GM13976 (cell line): ENCODE results near the gene KCNH4.

Experiments
- DNase-seq: peaks from one replicate; pipeline ENCODE4 v3.0.0; 2012; ENCODE audit warnings: low spot score
- CTCF ChIP-seq: IDR thresholded peaks from 2 replicates; pipeline ENCODE4 v1.5.1; 2012; ENCODE audit warnings: borderline replicate concordance, mild to moderate bottlenecking; ENCODE audit not compliant: insufficient read depth; ENCODE audit errors: extremely low read depth, missing control alignments, control extremely low read depth
- in situ Hi-C: fragments of 300-500 bp; cut with MboI; formaldehyde crosslinking; loops from one replicate; pipeline ENCODE4 v1.12.0; 2022; ENCODE audit warnings: low sequenced_read_pairs, mixed read lengths, inconsistent platforms; ENCODE audit not compliant: unreplicated experiment

Gene KCNH4

GRCh38 chr17:42165751-42166150 lies 15.2 kb downstream of the KCNH4 start:
- no peak for TF ChIP-seq CTCF
- DNase-seq: no peak
- in situ Hi-C loops: no loop called here

- in situ Hi-C loops: no loop called here
Observed at GRCh38 chr17:42163696-42164407, 17.1 kb downstream of the KCNH4 start.

GRCh38 chr17:42163113-42163512 lies 17.8 kb downstream of the KCNH4 start:
- TF ChIP-seq CTCF: peak; percentile 45
- DNase-seq: peak; percentile 70
- in situ Hi-C loops: no loop called here

More at GRCh38 chr17:42163696-42164407, 17.1 kb downstream of the KCNH4 start:
- no peak for DNase-seq
- TF ChIP-seq CTCF: no peak

- in situ Hi-C loops: no loop called here
Observed at GRCh38 chr17:42160531-42160910, 20.4 kb downstream of the KCNH4 start.

GRCh38 chr17:42159796-42160530 lies 21.0 kb downstream of the KCNH4 start:
- in situ Hi-C loops: no loop called here
- no peak for DNase-seq
- no peak for TF ChIP-seq CTCF

More at GRCh38 chr17:42160531-42160910, 20.4 kb downstream of the KCNH4 start:
- DNase-seq: no peak
- TF ChIP-seq CTCF: no peak

- DNase-seq: no peak
- in situ Hi-C loops: no loop called here
- TF ChIP-seq CTCF: no peak
Observed at GRCh38 chr17:42155614-42156045, 25.3 kb downstream of the KCNH4 start.
